BJ (cell line): Measurements from ENCODE around the gene ATXN2. TPM values are rescaled to one million over a fixed set of nuclear protein-coding genes. Genes with fewer than 3 reads are reported as not detected.

Experiments used
- CTCF ChIA-PET: fragments of 350-600 bp; formaldehyde crosslinking; extraction: SDS; loops from one replicate; lab custom pipeline; 2021; ENCODE audit warnings: antibody characterized with exemption, inconsistent platforms; lab: Yijun Ruan, JAX
- POLR2A ChIA-PET: fragments of 300-600 bp; sonication (Branson Sonifier 250); formaldehyde crosslinking; extraction: SDS; loops from one replicate; lab custom pipeline; 2021; ENCODE audit warnings: antibody characterized with exemption; lab: Charles Lee
- DNase-seq: peaks from one replicate; pipeline ENCODE4 v3.0.0-alpha.2; 2011; ENCODE audit warnings: low read depth
- H3K27me3 ChIP-seq: 2 replicates; pipeline ENCODE4 v1.6.0; 2011; ENCODE audit warnings: low read length; ENCODE audit not compliant: control insufficient read depth, insufficient read depth
- H3K36me3 ChIP-seq: 2 replicates; pipeline ENCODE4 v1.5.1; 2011; ENCODE audit warnings: low read length; ENCODE audit not compliant: control insufficient read depth, insufficient read depth
- H3K4me3 ChIP-seq: 2 replicates; pipeline ENCODE4 v1.5.1; 2011; ENCODE audit warnings: low read depth, mild to moderate bottlenecking, control low read depth, low read length
- CTCF ChIP-seq: IDR thresholded peaks from 2 replicates; pipeline ENCODE4 v1.5.1; 2011; ENCODE audit warnings: low read depth, mild to moderate bottlenecking, control low read depth, inconsistent platforms, low read length, moderate library complexity; ENCODE audit not compliant: insufficient read depth
- polyA plus RNA-seq: library from polyadenylated mRNA; depleted of rRNA; stranded (reverse); fragments of >200 nt; gene quantifications from 2 replicates; pipeline ENCODE4 v1.2.3, GENCODE V29; 2011

Gene ATXN2
- polyA plus RNA-seq, 1 experiment: 30.3 TPM

- no peak for DNase-seq
- no peaks in the 10 kb centered on the region for H3K27me3 ChIP-seq
- ChIA-PET CTCF (interaction anchor here (3.1 kb wide), 1 partner anchor 18 kb away, joined by 27 read pairs; no protein-coding TSS in a partner anchor), POLR2A (no interaction called here)
- TF ChIP-seq CTCF: no peak
- H3K4me3 ChIP-seq: no peak overlapping the region
- H3K36me3 ChIP-seq: peaks cover 2% of the 10 kb centered on the region
These were observed 184.3 kb downstream of the ATXN2 start for GRCh38 chr12:111414711-111415252.

GRCh38 chr12:111413442-111414086 lies 185.6 kb downstream of the ATXN2 start:
- no peak overlapping the region for H3K4me3 ChIP-seq
- no peak for DNase-seq
- ChIA-PET POLR2A (no interaction called here), CTCF (interaction anchor here (1.0 to 3.1 kb wide), 6 partner anchors 10 to 260 kb away, joined by 3 to 27 read pairs (median 5); no protein-coding TSS in a partner anchor)
- no peaks in the 10 kb centered on the region for H3K27me3 ChIP-seq
- no peaks in the 10 kb centered on the region; the same call in 1 of the 2 replicates for H3K36me3 ChIP-seq
- TF ChIP-seq CTCF: no peak

- Histone ChIP-seq H3K27me3 (no peaks in the 10 kb centered on the region), H3K4me3 (no peak overlapping the region), H3K36me3 (no peaks in the 10 kb centered on the region; the same call in 1 of the 2 replicates)
- DNase-seq: no peak
- TF ChIP-seq CTCF: no peak
- ChIA-PET CTCF (interaction anchor here (1.0 to 3.1 kb wide), 6 partner anchors 10 to 260 kb away, joined by 3 to 27 read pairs (median 5); no protein-coding TSS in a partner anchor), POLR2A (no interaction called here)
These were observed 186.2 kb downstream of the ATXN2 start for GRCh38 chr12:111412830-111413441.

GRCh38 chr12:111412007-111412829 lies 186.9 kb downstream of the ATXN2 start:
- DNase-seq: no peak
- CTCF ChIA-PET: interaction anchor here (1.0 to 3.1 kb wide), 6 partner anchors 9 to 261 kb away, joined by 3 to 27 read pairs (median 5); no protein-coding TSS in a partner anchor

More at GRCh38 chr12:111412007-111412829, 186.9 kb downstream of the ATXN2 start:
- Histone ChIP-seq H3K27me3 (no peaks in the 10 kb centered on the region), H3K36me3 (no peaks in the 10 kb centered on the region), H3K4me3 (no peak overlapping the region)
- no peak for TF ChIP-seq CTCF
- POLR2A ChIA-PET: interaction anchor here (0.5 kb wide), 1 partner anchor 53 kb away, joined by 8 read pairs; no protein-coding TSS in a partner anchor
